Measurements from ENCODE around the gene TSHZ2.

Gene TSHZ2

DNA sequence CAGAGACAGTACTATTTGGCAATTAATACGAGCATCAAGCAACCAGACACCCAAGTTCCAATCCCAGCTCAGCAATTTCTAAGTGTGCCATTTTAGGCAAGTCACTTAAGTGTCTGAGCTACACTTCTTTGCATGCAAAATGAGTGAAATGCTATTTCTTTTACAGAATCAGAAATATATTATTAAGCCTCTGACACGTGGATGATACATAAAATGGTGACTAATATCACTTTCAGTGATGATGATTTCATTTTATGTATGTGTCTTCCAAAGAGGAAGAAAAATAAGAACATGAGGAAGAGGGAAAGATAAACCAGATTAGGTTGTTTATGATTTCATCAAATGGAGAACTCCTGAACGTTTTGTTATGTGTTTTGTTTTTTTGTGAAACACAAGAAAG, 158.6 kb downstream of the TSHZ2 start:
- no peak for DNase-seq (ENCODE audit: low spot score)

DNA sequence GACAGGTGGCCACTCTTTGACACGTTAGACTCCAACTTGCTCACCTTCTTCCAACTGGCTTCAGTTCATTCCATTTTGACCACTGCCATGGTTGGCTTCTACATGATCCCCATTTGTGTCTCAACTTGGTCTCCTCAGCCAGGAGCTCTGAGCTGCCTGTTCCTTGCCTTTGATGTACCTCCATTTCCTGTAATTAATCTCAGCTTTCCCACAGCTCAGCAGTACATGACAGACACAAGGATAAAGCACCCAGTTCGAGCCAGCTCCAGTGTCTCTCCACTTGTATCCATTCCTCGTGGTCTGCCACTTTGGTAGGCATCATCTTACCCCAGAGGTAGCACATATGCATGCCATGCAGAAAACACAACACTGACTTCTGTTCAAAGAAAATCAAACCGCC, 161.0 kb downstream of the TSHZ2 start:
- DNase-seq (ENCODE audit: low spot score) = no peak

DNA sequence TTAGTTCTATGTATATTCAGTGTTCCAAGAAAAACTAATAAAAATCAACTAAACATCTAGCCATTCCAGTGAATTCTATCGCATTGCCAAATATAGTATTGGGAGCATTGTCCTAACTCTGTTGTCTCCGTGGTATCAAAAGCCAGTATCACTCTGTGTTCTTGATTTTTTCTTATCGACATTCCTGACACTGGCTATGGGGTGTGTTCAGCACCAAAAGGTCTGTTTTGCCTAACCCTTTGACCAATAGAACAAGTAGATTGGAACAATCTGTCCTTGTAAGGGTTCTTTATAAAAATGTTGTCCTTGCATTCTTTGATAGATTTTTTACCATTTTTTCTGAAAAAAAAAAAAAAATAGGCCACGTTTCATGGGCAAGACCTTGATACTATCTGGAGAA, 161.5 kb downstream of the TSHZ2 start:
- no peak for DNase-seq (ENCODE audit: low spot score)

DNA sequence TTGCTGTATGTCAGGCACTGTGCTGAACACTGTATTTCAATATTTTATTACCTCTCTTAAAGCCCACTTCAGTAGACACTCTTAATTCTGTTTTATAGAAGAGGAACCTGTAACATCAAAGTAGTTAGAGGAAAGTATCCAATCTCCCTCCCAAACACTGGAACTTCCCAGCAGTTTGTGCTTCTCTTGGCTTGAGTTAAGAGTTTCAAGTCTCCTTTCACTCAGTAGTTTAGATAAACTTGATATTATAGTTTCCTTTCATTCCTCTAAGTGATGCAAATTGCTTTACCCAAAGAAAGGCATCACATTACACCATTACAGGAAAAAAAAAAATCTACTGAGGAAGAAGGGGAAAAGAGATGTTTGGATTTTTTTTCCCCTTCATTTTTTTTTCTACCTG, 164.3 kb downstream of the TSHZ2 start:
- DNase-seq (ENCODE audit: low spot score) = no peak

DNA sequence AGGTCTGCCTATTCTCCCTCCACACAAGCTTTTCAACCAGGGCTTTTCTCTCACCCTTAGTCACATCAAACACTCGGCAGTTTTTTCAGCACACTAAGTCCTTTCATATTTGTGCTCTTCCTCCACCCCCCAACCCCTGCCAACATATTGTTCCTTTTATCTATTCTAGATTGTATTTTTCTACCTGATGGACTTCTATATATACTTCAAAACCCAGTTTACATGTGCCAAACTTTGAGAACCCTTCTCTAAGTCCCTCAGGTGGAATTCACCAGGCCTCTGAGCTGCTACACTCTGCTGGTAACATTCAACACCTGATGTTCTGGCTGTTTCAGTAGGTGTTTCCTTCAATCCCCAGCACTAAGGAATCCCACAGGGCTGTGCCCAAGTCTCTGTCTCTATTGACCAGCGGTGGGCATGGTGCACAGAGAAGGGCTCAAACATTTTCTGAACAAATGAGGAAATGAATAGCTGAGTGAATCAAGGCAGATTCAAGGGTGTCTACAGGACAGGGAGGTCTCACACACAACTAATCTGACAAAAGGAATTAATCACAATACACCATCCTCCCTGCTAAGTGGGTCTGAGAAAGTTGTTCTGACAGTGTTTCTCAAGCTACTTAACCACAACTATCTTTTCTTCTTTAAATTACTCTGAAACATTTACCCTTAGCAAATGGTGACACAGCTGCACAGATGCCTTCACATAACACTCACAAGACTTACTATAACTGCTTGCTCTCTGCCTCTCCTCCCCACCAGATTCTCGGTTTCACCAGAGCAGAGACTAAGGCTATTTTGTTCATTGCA, 166.5 kb downstream of the TSHZ2 start:
- DNase-seq (ENCODE audit: low spot score) = no peak

DNA sequence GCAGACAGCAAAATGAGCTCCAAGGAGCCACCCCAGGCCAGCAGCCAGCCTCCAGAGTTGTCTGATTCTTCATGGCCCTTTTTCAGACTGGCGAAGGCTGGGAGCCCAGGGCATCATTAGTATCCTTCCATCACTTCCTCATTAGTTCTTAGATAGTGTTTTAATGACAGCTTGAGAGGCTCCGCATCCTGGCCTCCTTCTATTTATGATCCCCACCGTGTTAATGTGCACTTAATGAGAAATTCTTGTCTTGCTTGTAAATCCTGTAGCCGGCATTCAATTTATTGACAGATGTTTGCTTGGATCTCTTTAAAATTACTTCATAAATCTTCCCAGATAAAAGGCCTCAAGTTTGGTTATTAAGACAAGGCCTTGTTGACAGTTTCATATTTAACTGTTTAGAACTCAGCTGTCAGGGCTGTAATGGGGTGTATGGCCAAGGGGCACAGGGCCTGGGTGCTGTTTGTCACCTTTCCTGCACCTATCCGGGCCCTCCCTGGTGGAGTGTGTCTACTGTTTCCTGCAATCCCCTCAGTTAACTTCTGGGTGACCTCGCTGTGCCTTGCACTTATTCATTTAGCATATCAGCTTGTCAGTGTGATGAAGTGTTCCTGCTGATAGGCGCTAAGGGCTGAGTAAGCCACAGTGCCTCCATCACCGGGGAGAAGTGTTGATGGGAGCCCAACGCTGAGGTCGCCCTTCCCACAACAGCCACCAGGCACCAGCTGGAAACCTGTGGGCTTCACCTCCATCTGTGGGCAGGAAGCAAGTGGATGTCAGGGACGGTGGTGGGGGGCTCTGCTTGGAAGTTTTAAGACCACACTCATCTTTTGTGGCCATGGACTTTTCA, 169.3 kb downstream of the TSHZ2 start:
- DNase-seq (ENCODE audit: low spot score) = no peak

DNA sequence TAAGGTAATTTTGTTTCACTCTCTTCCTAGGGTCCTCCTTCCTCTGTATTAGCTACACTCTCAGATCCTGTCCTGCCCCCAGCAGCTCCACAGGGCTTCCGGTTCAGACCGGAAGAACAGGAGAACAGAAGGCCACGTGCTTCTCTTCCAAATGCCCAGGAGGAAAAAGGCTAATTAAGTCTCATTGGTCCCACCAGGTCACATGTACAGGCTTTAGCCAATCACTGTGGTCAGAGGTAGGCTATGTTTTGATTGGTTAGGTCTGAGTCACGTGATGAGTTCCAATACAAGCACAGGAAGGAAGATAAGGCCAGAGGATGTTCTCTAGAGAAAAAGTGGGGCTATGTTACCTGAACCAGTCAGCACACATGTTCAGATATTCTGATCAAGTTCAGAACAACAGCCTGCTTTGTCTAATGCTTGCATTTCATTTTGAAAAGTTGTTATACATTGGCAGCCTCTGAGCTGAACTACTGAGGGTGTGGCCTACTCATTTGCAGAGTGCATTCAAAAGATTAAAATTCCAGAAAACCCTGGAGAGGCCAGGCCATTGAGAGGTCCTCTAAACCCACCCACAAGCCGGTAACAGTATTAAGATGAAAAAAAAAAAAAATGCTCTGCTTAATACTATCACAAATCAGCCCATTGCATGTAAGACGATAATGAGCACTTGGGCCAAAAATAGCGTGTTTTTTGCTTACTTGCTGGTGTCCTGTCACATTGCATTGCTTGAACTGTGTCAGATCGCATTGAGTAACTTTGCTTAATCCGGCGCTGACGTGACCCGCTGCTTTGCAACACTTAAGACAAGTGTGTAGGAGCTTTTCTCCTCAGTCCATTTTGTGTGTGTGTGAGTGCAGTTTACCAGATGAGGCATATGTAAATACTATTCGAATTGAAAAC, 170.3 kb downstream of the TSHZ2 start:
- DNase-seq (ENCODE audit: low spot score) = no peak

DNA sequence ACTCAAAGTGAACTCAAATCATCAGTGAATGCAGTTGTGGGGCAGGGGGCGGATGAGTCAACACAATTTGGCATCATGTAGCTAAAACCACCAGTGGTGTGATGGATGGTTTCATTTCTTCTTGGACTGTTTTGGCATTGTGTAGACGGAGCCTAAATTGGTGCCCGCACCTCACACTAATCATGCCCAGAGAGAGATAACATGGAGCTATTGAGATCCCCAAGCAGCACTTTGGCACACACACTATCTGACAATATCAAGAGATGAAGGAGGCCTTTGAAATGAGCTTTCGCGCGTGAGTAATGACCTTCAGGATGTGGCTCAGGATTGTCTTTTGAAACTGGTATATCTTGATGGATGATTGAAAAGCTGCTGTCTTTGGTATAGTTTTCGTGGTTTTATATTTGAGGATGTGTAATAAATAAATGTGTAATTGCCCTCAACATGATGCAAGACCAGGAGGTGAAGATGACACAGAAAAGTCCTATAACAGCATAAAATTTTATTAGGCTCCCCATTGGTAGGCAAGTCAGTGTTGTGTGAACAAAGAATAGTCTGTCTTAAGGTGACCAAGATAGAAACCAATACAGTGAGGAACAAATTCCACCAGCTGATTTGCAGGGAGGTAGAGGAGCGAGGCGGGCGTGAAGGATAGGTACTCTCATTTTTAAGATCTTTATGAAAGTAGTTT, 174.2 kb downstream of the TSHZ2 start:
- no peak for DNase-seq (ENCODE audit: low spot score)

DNA sequence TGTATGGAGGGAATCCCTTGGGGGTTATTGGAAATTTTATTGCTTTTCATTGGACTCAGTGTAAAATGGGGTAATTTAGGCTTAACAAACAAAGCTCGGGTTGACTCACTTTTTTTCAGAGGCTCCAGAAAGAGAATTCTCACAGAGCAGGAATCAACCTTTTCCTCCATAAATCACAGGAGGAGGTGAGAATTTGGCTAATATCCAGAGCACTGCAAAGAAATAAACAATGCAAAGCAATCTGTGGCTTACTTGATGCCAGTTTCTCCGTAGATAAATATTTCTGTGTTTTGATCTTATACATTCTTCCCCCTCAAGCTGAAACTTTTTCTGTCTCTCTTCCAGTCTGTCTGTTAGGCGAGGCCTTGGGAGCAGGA, 176.6 kb downstream of the TSHZ2 start:
- no peak for DNase-seq (ENCODE audit: low spot score)

DNA sequence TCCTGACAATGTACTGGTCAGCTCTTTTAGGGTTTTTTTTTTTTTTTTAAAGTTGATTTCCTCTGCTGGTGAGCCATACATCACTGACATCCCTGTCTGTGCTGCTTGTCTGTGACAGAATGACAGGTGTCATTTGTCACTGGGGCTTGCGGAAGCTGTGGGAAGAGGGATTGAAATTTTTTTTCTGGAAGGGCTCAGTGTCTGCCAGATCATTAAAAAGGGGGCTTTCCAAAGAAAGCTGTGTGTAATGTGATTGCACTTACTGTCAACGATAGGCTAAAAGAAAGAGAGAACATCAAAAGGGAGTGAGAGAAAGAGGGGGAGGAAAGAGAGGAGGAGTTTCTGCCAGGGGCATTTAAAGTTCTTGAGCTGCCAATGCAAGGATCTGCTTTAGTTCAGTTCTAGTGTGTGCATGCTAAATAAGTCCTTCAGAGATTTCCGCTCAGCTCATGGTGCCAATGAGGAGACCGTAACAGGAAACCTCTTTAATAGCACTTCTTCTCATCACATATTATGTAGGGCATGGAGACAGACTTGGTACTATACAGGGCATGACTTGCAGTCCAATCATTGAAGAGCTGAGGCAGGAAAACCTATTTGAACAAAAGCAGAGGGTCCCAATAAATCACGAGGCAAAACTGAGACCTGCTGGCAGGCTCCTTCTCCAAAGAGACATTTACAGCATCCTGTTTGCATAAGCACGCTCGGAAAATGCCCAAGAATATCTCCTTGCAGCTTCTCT, 177.2 kb downstream of the TSHZ2 start:
- no peak for DNase-seq (ENCODE audit: low spot score)

DNA sequence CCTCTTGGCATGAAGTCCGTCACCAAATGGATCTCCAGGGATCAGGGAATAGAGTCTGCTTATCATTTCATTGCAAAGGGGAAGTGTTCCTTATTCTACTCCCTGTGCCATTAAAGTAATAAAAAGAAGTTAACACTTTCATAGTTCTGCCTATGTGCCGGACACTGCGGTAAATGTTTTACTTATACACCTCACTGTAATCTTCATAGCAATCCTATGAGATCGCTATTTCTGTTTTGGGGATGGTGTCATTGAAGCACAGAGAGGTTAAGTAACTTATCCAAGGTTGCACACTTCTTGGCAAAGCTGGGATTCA, 177.7 kb downstream of the TSHZ2 start:
- no peak for DNase-seq (ENCODE audit: low spot score)

DNA sequence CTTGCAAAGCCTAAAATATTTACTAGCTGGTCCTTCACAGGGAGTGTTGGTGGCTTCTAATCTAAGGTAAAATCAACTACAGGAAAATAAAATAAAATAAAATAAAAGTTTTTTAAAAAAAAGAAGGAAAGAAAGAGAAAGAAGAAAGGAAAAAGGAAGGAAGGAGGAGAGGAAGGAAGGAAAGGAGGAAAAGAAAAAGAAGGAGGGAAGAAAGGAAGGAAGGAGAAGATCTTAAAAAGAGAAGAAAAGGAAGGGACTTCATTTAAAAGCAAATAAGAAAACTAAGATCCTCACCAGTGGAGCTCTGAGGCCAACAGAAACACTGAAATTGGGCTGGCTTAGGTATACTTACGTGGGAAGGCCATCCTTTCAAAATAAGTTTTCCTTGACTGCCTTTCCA, 178.4 kb downstream of the TSHZ2 start:
- DNase-seq (ENCODE audit: low spot score) = no peak

DNA sequence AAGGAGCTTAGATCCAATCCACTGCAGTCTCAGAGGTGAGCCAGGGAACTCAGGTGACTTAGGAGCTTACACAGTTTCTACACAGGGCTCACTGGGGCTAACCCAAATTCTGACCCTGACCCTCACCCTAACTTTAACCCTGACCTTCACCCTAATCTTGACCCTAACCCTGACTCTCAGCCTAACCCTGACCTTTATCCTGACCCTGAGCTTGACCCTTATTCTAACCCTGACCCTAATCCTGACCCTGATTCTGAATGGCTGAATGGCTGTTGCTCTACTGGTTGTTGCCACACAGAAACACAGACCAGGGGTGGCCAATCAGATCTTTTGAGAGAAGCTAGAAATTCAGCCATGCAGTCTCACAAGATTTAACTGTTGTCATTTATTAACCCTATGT, 180.1 kb downstream of the TSHZ2 start:
- DNase-seq (ENCODE audit: low spot score) = no peak

DNA sequence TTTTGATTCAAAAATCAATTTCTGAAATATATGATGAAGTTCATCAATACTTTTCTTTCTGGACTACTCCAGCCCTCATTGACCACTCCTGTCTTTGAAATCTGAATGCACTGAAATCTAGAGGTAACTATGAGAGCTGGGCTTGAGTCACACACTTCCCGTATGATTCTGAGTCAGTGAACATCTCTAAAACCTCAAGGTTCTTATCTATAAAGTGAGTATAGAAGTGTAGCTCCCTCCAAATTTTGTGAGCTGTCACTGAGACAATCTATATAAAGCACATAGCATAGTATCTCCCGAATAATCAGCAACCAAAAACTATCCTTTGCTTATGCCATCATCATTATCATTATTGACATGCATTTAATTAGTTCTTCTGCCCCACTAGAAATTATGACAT, 182.4 kb downstream of the TSHZ2 start:
- DNase-seq (ENCODE audit: low spot score) = no peak

DNA sequence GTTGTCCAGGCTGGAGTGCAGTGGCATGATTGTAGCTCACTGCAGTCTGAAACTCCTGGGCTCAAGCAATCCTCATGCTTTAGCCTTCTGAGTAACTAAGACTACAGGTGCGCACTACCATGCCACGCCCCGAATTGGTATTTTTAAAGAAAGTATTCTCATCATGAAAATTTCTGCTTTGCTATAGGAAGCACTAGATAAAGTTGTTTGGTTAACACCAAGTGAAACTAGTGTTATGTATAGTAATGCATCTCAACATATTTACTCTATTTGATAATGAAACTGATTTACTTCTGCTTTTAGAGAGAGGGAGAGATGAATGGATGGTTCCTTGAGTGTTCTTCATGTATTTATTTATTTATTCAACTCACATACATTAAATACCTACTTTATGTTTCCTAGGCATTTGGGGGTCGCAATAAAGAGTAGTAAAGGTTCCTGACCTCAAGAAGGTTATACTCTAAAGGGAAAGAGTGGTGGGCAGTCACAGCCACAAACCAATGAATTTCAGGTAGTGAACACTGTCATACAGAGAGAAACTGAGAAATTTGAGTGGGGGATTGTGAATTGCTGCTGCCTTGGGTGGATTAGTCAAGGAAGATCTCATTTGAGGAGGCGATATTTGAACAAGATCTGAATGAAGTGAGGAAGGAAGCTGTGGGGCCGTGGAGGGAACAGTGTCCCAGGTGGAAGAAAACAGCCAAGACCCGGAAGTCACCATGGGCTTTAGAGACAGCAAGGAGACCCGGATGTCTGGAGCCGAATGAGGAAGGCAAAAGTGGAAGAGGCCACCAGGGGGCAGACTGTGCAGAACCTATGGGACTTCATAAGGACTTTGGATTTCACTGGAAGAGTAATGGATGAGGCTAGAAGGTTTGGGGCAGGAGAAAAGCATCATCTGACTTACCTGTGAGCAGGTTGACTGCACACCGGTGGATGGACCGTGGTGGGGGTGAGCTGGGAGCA, 185.6 kb downstream of the TSHZ2 start:
- peak; percentile 23 for DNase-seq (ENCODE audit: low spot score)

DNA sequence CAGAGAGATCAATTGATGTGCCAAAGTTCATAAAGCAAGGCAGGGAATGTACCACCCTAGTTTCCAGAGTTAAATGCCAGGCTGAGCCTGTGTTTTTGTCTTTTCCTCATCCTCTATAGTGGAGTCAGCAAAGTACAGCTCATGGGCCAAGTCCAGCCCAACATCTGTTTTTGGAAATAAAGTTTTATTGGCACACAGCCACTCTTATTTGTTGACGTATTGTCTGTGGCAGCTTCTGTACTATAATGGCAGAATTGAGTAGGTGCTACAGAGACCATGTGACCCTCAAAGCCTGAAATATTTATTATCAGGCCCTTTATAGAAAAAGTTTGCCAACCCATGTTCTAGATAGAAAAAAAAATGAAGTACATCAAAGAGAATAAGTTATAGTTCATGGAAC, 187.0 kb downstream of the TSHZ2 start:
- DNase-seq (ENCODE audit: low spot score) = no peak

DNA sequence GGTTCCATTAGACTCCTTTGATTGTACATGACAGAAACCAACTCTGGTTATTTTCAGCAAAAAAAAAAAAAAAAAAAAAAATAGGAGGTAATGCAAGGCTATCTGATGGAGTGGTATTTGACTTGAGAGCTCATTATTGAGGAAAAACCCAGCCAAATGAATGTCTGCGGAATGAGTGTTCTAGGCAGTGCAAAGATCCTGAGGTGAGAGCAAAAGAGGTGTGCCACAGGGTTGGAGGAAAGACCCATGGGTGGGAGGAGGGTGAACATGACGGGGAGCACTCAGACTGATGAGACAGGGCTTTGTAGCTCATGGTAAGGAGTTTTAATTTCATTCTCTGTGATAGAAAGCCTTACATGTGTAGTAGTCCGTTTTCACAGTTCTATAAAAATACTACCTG, 188.9 kb downstream of the TSHZ2 start:
- DNase-seq (ENCODE audit: low spot score) = no peak

DNA sequence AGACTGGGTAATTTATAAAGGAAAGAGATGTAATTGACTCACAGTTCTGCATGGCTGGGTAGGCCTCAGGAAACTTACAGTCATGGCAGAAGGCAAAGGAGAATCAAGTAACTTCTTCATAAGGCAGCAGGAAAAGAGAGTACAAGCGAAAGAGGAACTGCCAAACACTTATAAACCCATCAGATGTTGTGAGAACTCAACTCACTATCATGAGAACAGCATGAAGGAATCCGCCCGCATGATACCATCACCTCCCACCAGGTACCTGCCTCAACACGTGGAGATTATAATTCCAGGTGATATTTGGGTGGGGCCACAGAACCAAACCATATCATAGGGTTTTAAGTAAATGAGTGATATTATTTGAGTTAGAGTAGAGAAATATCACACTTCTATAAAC, 189.3 kb downstream of the TSHZ2 start:
- DNase-seq (ENCODE audit: low spot score) = no peak

DNA sequence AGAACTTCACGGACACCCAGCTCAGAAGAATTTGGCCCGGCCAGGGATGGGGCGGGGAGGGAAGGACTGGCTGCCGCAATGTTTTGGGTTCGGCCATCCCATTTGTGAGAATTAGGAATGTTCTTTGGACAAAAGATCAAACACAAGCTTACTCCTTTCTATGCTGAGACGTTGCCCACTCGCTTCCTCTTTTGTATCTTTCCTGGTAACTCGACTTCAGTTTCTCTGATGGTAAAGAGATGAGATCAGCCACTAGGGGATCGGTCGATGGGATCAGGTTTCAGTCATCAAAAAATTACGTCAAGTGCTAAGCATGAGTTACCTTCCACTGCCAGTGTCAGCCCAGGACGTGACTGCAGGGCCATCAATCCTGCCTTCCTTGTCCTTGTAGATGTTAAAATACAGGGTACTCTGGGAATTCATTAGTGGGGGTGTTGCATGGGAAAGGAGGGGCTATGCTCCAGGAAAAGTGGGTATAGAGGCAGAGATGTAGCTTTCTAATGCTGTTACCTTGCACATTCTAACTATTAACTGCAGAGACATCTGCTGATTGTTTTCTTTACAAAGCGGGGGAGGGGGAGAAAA, 190.2 kb downstream of the TSHZ2 start:
- peak; percentile 33 for DNase-seq (ENCODE audit: low spot score)

DNA sequence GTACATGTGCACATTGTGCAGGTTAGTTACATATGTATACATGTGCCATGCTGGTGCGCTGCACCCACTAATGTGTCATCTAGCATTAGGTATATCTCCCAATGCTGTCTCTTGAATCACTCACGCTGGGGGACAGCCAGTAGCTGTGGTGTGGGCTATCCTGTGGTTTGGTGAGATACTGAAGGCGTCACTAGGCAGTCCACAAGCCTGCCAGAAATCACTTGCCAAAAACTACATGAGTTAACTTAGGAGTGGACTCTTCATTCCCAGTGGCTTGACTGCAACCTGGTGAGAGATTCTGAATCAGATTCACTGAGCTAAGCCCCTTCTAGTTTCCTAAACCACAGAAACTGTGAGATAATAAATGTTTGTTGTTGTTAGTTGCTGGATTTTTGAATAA, 191.3 kb downstream of the TSHZ2 start:
- no peak for DNase-seq (ENCODE audit: low spot score)
